ENCODE measurements around the gene LRRC8B. TPM values are rescaled to one million over a fixed set of nuclear protein-coding genes. Genes with fewer than 3 reads are reported as not detected.

The LRRC8B gene
- total RNA-seq, 2 donors from 2014 or later = 39.2 to 39.4 TPM

- H3K4me3 Mint-ChIP-seq = no peak overlapping the region
- Histone ChIP-seq H3K27me3 (ENCODE audit: control insufficient read depth, insufficient read depth, low read length, poor library complexity, severe bottlenecking) (no peaks in the 10 kb centered on the region), H3K4me3 (ENCODE audit: low read length) (peak overlapping the region; percentile 96), H3K4me1 (ENCODE audit: control insufficient read depth, insufficient read depth, low read length) (no peaks in the 10 kb centered on the region), H3K36me3 (ENCODE audit: control insufficient read depth, insufficient read depth, low read length) (peaks cover 9% of the 10 kb centered on the region), H3K27ac (ENCODE audit: low read depth, low read length) (peak overlapping the region; percentile 94), H3K9ac (ENCODE audit: extremely low read depth, low read length, poor library complexity, severe bottlenecking) (peak overlapping the region; percentile 77), H3K9me3 (ENCODE audit: control insufficient read depth, low read length) (no peaks in the 10 kb centered on the region)
- WGBS, 2 experiments (ENCODE audit: insufficient coverage in 1 of 2, insufficient read length in 1 of 2) = 20 to 25% methylated on average over 15 to 21 of the region's 21 CpGs
- H3K36me3 Mint-ChIP-seq (ENCODE audit: low read depth) = peaks cover 2% of the 10 kb centered on the region
- no peaks in the 10 kb centered on the region for H3K9me3 Mint-ChIP-seq
- H3K27me3 Mint-ChIP-seq (ENCODE audit: insufficient read depth) = peaks cover 4% of the 10 kb centered on the region
- H3K27ac Mint-ChIP-seq = peak overlapping the region; percentile 95
- peaks cover 17% of the 10 kb centered on the region for H3K4me1 Mint-ChIP-seq
- TF ChIP-seq CTCF (conservative IDR thresholded peaks at IDR 0.05) = no peak
- peak; percentile 80 for DNase-seq
These were observed 859 bp upstream of the LRRC8B start for GRCh38 chr1:89523572-89524368.

- H3K9ac ChIP-seq (ENCODE audit: extremely low read depth, low read length, poor library complexity, severe bottlenecking) = peak overlapping the region; percentile 77
- WGBS, 2 experiments (ENCODE audit: insufficient coverage in 1 of 2, insufficient read length in 1 of 2) = 0 to 3% methylated on average over 21 to 35 of the region's 35 CpGs
- H3K4me3 ChIP-seq (ENCODE audit: low read length) = peak overlapping the region; percentile 96
- peaks cover 4% of the 10 kb centered on the region for H3K27me3 Mint-ChIP-seq (ENCODE audit: insufficient read depth)
- H3K36me3 Mint-ChIP-seq (ENCODE audit: low read depth) = peaks cover 6% of the 10 kb centered on the region
- no peak for TF ChIP-seq CTCF (conservative IDR thresholded peaks at IDR 0.05)
- peak overlapping the region; percentile 83 for H3K27ac ChIP-seq (ENCODE audit: low read depth, low read length)
- DNase-seq = peak; percentile 87
- peaks cover 17% of the 10 kb centered on the region for H3K4me1 Mint-ChIP-seq
- no peaks in the 10 kb centered on the region for H3K9me3 ChIP-seq (ENCODE audit: control insufficient read depth, low read length)
- no peak overlapping the region for H3K4me3 Mint-ChIP-seq
- H3K27ac Mint-ChIP-seq = peak overlapping the region; percentile 87
- H3K36me3 ChIP-seq (ENCODE audit: control insufficient read depth, insufficient read depth, low read length) = peaks cover 15% of the 10 kb centered on the region
- no peaks in the 10 kb centered on the region for H3K9me3 Mint-ChIP-seq
- no peaks in the 10 kb centered on the region for H3K27me3 ChIP-seq (ENCODE audit: control insufficient read depth, insufficient read depth, low read length, poor library complexity, severe bottlenecking)
- no peaks in the 10 kb centered on the region for H3K4me1 ChIP-seq (ENCODE audit: control insufficient read depth, insufficient read depth, low read length)
These were observed 683 bp downstream of the LRRC8B start for GRCh38 chr1:89525169-89525855.

- Mint-ChIP-seq H3K27me3 (ENCODE audit: insufficient read depth) (peaks cover 4% of the 10 kb centered on the region), H3K27ac (no peak overlapping the region), H3K9me3 (no peaks in the 10 kb centered on the region), H3K4me3 (no peak overlapping the region), H3K36me3 (ENCODE audit: low read depth) (peaks cover 6% of the 10 kb centered on the region), H3K4me1 (peaks cover 37% of the 10 kb centered on the region)
- DNase-seq = no peak
- H3K27me3 ChIP-seq (ENCODE audit: control insufficient read depth, insufficient read depth, low read length, poor library complexity, severe bottlenecking) = no peaks in the 10 kb centered on the region
- H3K27ac ChIP-seq (ENCODE audit: low read depth, low read length) = peak overlapping the region; percentile 51
- H3K4me1 ChIP-seq (ENCODE audit: control insufficient read depth, insufficient read depth, low read length) = peaks cover 7% of the 10 kb centered on the region
- 100% methylated on average over 1 of the region's 1 CpG; no CpG with 5 or more reads in 1 of the 2 experiments for WGBS, 2 experiments (ENCODE audit: insufficient coverage in 1 of 2, insufficient read length in 1 of 2)
- peaks cover 22% of the 10 kb centered on the region for H3K36me3 ChIP-seq (ENCODE audit: control insufficient read depth, insufficient read depth, low read length)
- H3K4me3 ChIP-seq (ENCODE audit: low read length) = peak overlapping the region; percentile 96
- no peak for TF ChIP-seq CTCF (conservative IDR thresholded peaks at IDR 0.05)
- H3K9ac ChIP-seq (ENCODE audit: extremely low read depth, low read length, poor library complexity, severe bottlenecking) = no peak overlapping the region
- H3K9me3 ChIP-seq (ENCODE audit: control insufficient read depth, low read length) = no peaks in the 10 kb centered on the region
These were observed 2.6 kb downstream of the LRRC8B start for GRCh38 chr1:89527256-89527655.
